GM19193 (cell line): ENCODE measurements around the gene CCNA2.

Experiments used
- POLR2A ChIP-seq: IDR thresholded peaks from 4 replicates; pipeline ENCODE4 v1.6.1; 2011; ENCODE audit not compliant: insufficient read depth, insufficient read length; ENCODE audit errors: extremely low read depth

The CCNA2 gene

DNA sequence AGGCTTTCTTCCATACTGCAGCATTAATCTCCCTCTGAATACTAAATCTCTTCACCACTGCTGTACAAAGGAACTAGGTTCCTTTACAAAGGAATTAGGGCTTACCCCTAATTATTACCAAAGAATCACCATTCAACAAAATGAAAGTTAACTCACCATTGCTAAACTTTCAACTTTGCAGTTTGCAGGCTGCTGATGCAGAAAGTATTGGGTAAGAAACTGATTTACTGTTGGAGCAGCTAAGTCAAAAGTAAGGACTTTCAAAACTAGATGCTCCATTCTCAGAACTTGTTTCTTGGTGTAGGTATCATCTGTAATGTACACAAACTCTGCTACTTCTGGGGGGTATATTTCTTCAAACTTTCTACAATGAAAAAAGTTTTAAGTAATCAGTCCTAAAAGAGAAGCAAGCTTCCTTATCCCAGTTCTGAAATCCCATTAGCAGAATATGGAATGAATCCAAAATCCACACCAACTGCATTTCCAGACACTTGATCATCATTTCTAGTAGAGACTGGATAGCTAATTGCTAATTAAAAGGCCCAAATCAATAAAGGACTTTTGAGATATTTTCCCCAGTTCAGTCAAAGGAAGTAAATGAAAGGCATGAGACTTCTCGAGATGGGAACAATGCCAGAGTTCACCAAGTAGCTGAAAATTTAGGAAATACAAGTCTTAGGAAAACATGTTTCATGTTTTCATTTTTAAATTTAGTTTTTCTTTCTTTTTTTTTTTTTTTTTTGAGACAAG lies 4.3 kb downstream of the CCNA2 start:
- no peak for TF ChIP-seq POLR2A

DNA sequence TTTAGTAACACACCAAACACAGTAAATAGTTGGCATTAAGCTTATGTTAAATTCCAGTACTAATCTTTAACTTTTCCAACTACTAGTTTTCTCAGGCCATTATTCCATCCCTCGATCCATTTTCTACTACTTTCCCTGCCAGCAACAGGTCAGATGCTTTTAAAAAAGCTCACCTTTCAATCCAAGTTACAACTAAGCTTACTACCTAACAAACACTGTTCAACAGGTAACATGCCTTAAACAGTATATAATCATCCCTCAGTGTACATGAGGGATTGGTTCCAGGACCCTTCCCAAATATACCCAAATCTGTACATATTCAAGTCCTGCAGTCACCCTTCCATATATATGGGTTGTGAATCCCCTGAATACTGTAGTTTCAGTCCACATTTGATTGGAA lies 5.5 kb downstream of the CCNA2 start:
- no peak for TF ChIP-seq POLR2A

DNA sequence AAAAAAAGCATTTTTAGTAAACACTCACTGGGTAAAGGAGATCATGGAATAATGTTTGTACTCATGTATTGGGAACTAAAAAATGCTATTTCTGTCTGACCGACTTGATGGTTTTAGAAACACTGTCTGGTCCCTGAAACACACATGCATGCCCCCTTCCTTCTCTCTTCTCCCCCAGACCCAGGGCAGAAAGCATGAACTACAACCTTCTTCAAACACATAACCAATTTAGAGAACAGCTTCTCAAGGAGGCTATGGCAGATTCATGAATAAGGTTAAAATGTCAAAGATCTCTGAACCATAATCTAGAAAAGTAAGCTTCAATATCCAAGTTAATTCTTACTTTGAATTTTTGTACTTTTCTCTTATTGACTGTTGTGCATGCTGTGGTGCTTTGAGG lies 6.0 kb downstream of the CCNA2 start:
- TF ChIP-seq POLR2A = no peak

DNA sequence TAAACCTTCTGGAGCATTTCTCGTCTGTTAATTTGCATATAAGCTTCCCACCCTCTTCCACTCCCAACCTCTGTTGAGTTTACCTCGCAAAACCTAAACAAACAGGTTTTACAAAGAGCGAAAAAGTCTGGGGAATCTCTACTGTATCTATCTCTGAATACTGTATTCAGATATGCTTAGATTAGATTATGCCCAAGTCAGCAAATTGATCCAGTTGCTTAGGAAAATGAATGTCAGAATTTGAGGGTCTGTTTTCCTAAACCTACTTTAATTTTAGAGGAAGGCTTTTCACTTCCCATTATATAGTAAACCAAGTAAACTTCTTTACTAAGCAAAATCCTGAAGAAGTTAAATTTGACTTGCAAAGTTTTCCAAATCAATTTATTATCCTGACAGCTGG lies 6.7 kb downstream of the CCNA2 start:
- TF ChIP-seq POLR2A = no peak

DNA sequence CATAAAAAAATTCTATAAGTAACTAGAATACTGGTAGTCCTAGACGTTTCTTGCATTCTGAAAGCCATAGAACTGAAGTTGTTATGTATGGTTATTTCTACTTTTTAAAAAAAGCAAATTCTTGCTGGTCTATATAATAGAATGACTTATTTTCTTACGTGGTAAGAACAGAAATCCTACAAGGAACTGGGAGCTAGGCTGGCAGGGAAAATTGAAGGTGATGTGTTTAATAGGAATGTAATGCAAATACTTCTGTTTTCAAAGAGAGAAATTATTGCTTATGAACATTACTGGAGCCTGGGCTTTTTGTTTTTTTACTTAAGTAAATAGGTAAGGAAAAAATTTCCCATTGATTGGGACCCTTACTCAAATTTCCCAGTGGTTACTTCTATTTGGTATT lies 8.9 kb downstream of the CCNA2 start:
- TF ChIP-seq POLR2A = no peak

DNA sequence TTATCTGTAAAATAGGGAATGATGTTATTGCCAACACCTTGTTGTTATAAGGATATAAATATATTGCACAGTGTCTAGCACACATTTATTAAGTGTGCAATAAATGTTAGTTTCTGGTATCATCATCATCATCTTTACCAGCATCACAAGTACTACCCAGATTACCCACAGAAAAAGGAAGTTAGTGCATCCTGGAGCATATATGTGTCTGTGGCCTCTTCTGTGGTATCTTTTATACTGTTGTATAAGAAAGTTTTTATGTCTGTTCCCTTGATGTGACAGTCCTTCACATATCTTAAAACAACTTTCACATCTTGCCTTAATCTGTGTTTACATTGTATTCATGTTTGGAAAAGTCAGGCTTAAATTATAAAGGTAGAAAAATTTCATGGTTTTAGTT lies 12.6 kb downstream of the CCNA2 start:
- TF ChIP-seq POLR2A = no peak

DNA sequence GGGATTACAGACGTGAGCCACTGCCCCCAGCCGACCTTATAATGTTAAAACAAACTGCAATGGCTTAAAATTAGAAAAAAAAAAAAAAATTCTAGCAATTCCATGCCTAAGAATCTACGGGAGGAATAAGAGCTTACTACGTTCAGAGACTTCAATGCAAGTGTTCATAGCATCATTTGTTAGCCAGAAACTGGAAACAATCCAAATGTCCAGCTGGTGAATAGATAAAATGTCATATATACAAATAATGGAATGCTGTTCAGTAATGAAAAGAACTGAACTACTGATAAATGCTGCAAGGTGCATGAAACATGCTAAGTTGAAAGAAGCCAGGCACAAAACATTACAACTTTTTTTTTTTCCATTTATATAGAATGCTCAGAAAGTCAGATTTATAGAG lies 17.3 kb downstream of the CCNA2 start:
- TF ChIP-seq POLR2A = no peak

DNA sequence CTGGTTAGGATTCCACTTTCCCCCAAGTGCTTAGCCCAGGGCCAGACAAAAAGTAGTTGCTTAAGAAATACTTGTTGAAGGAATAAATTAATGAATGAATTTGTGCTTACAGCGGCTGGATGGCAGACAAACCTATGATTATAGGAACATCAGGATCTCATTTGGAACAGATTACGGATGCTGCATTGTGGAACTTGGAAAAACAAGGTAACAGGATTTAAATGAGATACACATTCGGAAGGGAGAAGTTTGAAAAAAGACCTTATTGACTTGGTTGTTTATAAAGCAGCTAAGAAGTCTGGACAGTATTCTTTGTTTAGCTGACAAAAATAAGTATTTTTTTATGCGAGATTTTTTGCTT lies 22.0 kb downstream of the CCNA2 start:
- no peak for TF ChIP-seq POLR2A

DNA sequence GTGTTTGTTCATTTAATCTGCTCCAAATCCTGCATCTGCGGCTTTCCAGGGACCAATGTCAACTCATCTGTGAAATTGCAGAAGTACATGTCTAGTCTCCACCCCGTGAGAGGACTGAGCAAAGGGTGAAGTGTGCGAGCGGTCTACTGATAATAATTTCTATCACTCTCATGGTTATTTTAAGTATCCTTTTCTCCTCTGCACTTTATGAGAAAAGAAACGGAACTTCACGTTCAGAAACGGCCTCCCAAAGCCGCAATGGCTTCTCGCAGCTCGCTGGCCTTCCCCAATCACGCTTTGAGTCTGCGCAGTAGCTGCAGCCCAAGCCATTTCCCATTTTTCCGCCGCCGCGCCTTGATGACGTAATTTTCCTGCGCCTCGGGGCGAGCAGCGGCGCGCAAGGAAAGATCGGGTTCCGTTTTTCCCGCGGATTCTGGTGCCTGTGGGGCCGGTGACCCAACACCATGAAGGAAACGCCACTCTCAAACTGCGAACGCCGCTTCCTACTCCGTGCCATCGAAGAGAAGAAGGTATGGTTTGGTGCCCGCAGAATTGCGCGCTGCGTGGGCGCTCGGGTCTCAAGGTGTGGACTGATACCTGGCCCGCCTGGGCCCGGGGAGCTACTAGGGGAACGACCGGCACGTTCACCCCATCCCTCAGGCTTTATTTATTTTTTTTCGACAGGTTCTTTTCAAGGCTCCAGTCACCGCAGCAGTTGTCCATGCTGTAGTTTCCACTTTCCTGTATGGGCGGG lies 22.5 kb downstream of the CCNA2 start, which contains the start of gene EXOSC9:
Gene EXOSC9 (plus strand): TSS at position 363 of the 754 bp plus-strand sequence. CDS start 102 bp downstream, at position 465.
- TF ChIP-seq POLR2A = peak; percentile 88

DNA sequence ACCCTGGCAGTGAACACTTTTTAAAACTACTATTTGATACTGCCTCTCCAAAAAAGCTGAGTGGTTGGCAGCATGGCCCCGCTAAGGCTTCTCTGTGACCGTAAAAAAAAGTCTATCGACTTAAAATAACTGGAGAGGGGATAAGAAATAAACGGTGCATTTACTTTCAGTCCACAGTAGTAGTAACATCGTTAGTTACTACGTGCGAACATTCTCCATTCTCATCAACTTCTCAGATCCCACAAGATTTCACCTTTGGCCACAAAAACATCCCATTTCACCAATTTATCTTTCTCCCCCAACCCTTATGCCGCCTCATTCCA lies 23.1 kb downstream of the CCNA2 start:
- TF ChIP-seq POLR2A = no peak

DNA sequence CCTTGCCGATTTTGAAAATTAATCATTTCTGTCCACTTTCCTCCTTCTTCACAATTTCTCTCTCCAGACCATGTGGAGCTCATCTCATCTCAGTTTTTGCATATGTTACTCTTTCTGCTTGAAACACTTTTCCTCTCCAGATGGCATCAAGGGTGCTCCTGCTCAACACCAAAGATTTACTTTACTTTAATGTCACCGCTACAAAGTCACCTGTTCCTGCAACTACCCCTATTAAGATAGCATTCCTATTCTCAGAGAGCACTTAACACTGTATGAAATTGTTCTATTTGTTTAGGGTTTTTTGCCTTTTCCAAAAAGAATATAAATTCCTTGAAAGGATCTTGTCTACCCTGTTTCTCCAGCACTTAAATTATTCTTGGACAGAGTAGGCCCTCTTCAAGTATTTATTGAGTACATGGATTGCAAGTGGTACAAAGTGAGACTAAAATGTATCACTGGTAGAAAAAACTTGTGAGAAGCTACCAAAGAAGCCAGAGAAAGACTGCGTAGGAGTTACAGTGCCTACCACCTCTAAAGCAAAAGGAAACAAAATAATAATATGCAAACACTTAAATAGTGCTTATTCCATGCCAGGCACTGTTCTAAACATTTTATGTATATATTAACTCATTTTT lies 23.7 kb downstream of the CCNA2 start:
- TF ChIP-seq POLR2A = no peak

DNA sequence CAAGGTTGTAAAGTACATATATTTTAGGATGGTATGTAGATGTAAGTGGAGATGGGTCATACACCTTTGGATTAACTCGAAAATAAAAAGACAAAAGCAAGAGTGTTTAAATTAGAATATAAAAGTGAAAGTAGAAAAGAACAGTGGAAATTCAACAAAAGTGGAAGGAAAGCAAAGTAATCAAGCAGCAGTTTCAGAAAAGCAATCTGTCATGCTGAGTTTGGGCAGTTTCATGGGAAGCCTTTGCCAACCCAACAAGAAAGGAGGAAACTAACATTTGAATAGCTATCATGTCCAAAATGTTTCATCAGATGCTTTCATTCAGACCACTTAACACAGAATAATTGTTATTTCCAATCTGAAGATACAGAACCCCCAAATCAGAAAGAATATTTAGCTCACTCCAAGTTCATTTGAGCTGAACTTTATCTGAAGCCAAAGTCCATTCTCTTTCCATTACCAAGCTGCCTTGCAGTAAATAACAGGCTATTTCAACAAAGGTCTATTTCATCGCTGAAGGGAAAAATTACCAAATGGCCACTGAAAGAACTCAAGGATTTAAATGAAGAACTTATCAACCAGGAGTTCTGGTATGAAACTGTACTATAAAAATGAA lies 24.4 kb downstream of the CCNA2 start:
- no peak for TF ChIP-seq POLR2A

DNA sequence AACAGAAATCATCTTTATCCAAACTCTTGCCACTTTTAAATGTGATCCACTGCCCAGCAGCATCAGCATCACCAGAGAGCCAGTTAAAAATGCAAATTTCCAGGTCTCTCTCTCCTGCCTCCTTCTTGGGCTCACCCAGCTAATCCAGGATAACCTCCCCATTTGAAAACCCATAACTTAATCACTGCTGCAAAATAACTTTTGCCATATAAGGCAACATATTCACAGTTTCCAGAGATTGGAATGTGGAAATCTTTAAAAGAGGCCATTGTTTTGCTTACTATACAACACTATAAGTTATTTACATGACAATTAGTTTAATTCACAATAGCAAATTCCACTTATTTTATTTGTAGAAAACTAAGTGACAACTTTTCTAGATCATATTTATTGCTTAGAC lies 27.4 kb downstream of the CCNA2 start:
- TF ChIP-seq POLR2A = no peak

DNA sequence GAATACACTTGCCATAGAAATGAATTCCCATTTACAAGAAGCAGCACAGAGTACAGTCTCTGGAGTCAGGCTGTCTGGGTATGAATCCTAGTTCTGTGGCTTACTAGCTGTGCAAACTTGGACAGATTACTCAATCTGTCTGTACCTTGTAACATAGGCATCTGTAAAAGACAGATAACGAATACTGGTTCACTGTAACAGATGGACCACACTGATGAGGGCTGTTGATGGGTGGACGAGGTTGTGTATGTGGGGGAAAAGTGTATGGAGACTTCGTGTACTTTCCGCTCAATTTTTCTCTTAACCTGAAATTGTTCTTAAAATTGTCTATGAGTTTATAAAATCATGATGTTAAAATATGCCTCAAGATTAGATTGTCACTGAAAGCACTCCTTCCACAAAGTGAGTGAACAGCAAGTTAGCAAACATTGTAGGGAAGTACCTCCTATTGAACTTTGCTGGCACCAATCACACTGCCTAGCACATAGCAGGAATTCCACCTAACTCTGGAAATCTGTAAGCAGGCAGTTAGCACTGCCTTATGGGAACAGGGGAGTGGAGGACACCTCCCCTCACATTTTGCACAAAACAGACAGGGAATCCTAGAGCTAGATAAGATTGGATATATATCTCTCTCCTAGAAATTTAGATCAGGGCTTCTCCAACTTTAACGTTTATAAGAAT lies 29.0 kb downstream of the CCNA2 start:
- TF ChIP-seq POLR2A = no peak

DNA sequence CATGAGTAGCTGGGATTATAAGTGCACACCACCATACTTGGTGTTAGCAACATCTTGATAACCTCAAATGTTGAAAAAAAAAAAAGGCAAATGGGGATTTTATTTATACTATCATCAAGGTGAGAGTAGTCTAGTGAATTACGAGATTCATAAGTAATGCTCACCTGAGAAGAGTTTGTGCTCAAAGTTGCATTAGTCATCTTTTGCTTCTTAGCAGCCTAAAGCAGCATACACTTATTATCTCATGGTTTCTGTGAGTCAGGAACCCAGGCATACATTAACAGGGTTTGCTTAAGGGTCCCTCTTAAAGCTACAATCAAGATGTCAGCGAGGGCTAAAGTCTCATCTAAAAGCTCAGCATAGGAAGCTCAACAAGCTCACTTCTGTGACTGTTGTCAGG lies 30.7 kb downstream of the CCNA2 start:
- no peak for TF ChIP-seq POLR2A
